Activated CD4-positive, alpha-beta T cell treated with anti-CD3 and anti-CD28 coated beads, Interleukin-2, Interleukin-4, amounts not matched to agents 100 ng/mL and 50 ng/mL, durations not matched to agents 16 hours and 8 hours (primary cell): Measurements from ENCODE around the gene EVL.

Experiments used
- DNase-seq: peaks from one replicate; pipeline ENCODE4 v3.0.0-alpha.2; 2020; ENCODE audit warnings: low spot score

The EVL gene

GRCh38 chr14:100109594-100109955 lies 44.4 kb downstream of the EVL start:
- DNase-seq, result no peak

GRCh38 chr14:100110816-100111215 lies 45.6 kb downstream of the EVL start:
- no peak for DNase-seq

GRCh38 chr14:100111931-100112704 lies 46.9 kb downstream of the EVL start:
- no peak for DNase-seq

- no peak for DNase-seq
Observed at GRCh38 chr14:100114109-100114765, 49.0 kb downstream of the EVL start.

GRCh38 chr14:100115236-100115635 lies 50.0 kb downstream of the EVL start:
- DNase-seq, result no peak

- DNase-seq, result no peak
Observed at GRCh38 chr14:100115726-100116125, 50.5 kb downstream of the EVL start.

GRCh38 chr14:100116134-100116533 lies 50.9 kb downstream of the EVL start:
- DNase-seq, result no peak

- no peak for DNase-seq
Observed at GRCh38 chr14:100117026-100117425, 51.8 kb downstream of the EVL start.

GRCh38 chr14:100117633-100118395 lies 52.6 kb downstream of the EVL start:
- no peak for DNase-seq

- DNase-seq, result no peak
Observed at GRCh38 chr14:100118396-100119011, 53.3 kb downstream of the EVL start.

- DNase-seq, result no peak
Observed at GRCh38 chr14:100119251-100119650, 54.0 kb downstream of the EVL start.

- DNase-seq, result no peak
Observed at GRCh38 chr14:100120522-100121269, 55.5 kb downstream of the EVL start.

- no peak for DNase-seq
Observed at GRCh38 chr14:100121643-100122480, 56.6 kb downstream of the EVL start.

GRCh38 chr14:100122481-100123223 lies 57.4 kb downstream of the EVL start:
- no peak for DNase-seq

GRCh38 chr14:100123618-100124017 lies 58.4 kb downstream of the EVL start:
- no peak for DNase-seq

- no peak for DNase-seq
Observed at GRCh38 chr14:100124551-100125088, 59.4 kb downstream of the EVL start.

- DNase-seq, result no peak
Observed at GRCh38 chr14:100126401-100126800, 61.2 kb downstream of the EVL start.

- DNase-seq, result no peak
Observed at GRCh38 chr14:100127853-100128455, 62.7 kb downstream of the EVL start.

- DNase-seq, result no peak
Observed at GRCh38 chr14:100128688-100129087, 63.5 kb downstream of the EVL start.
